Dendritic cell treated with granulocyte-macrophage colony-stimulating factor and Interleukin-4, amounts not matched to agents 40 ng/mL and 50 ng/mL, for 4 days (primary cell): ENCODE data around the gene CAMK1G.
A peak's percentile ranks its signal among the peaks of the same experiment; 100 is the strongest.

Experiments
- H3K27ac Mint-ChIP-seq: one replicate; pipeline ENCODE4 v1.8.0; 2022; ENCODE audit warnings: mild to moderate bottlenecking, mixed read lengths
- H3K27me3 Mint-ChIP-seq: one replicate; pipeline ENCODE4 v1.8.0; 2022; ENCODE audit warnings: mild to moderate bottlenecking, mixed read lengths
- H3K36me3 Mint-ChIP-seq: one replicate; pipeline ENCODE4 v1.8.0; 2022; ENCODE audit warnings: low read depth, mixed read lengths
- H3K4me1 Mint-ChIP-seq: one replicate; pipeline ENCODE4 v1.8.0; 2022; ENCODE audit warnings: low read depth, mixed read lengths
- H3K4me3 Mint-ChIP-seq: one replicate; pipeline ENCODE4 v1.8.0; 2022; ENCODE audit warnings: mild to moderate bottlenecking, moderate library complexity, mixed read lengths
- H3K9me3 Mint-ChIP-seq: one replicate; pipeline ENCODE4 v1.8.0; 2022; ENCODE audit warnings: mixed read lengths
- intact Hi-C: fragments of 100-400 bp; cut with micrococcal nuclease; formaldehyde crosslinking; loops from one replicate; pipeline ENCODE4 v1.15.0; 2022

Gene CAMK1G

GRCh38 chr1:209641832-209642172, 58.3 kb downstream of the CAMK1G start:
- Mint-ChIP-seq H3K4me3 (no peak overlapping the region), H3K27ac (peak overlapping the region; percentile 46), H3K9me3 (no peaks in the 10 kb centered on the region), H3K36me3 (no peaks in the 10 kb centered on the region), H3K27me3 (peaks cover 28% of the 10 kb centered on the region), H3K4me1 (peaks cover 34% of the 10 kb centered on the region)
- intact Hi-C loops = no loop called here

- Mint-ChIP-seq H3K4me1 (peaks cover 44% of the 10 kb centered on the region), H3K9me3 (no peaks in the 10 kb centered on the region), H3K4me3 (no peak overlapping the region), H3K36me3 (no peaks in the 10 kb centered on the region), H3K27me3 (peaks cover 26% of the 10 kb centered on the region), H3K27ac (no peak overlapping the region)
- intact Hi-C loops = no loop called here
These were observed 59.3 kb downstream of the CAMK1G start for GRCh38 chr1:209642816-209643215.

- Mint-ChIP-seq H3K9me3 (no peaks in the 10 kb centered on the region), H3K4me1 (peaks cover 50% of the 10 kb centered on the region), H3K36me3 (no peaks in the 10 kb centered on the region), H3K27ac (peak overlapping the region; percentile 33), H3K27me3 (peaks cover 19% of the 10 kb centered on the region), H3K4me3 (no peak overlapping the region)
- intact Hi-C loops = no loop called here
These were observed 59.9 kb downstream of the CAMK1G start for GRCh38 chr1:209643285-209644020.

- Mint-ChIP-seq H3K36me3 (no peaks in the 10 kb centered on the region), H3K9me3 (no peaks in the 10 kb centered on the region), H3K4me3 (no peak overlapping the region), H3K4me1 (peaks cover 70% of the 10 kb centered on the region), H3K27me3 (peaks cover 15% of the 10 kb centered on the region), H3K27ac (no peak overlapping the region)
- intact Hi-C loops = loop anchor here (5.0 kb wide), 1 partner anchor 46 kb away; no protein-coding TSS in a partner anchor
These were observed 62.3 kb downstream of the CAMK1G start for GRCh38 chr1:209645574-209646452.

- Mint-ChIP-seq H3K4me1 (peaks cover 77% of the 10 kb centered on the region), H3K27me3 (peaks cover 15% of the 10 kb centered on the region), H3K4me3 (no peak overlapping the region), H3K9me3 (no peaks in the 10 kb centered on the region), H3K27ac (peak overlapping the region; percentile 83), H3K36me3 (no peaks in the 10 kb centered on the region)
- intact Hi-C loops = loop anchor here (5.0 kb wide), 1 partner anchor 46 kb away; no protein-coding TSS in a partner anchor
These were observed 63.0 kb downstream of the CAMK1G start for GRCh38 chr1:209646558-209646957.

GRCh38 chr1:209647156-209647555, 63.6 kb downstream of the CAMK1G start:
- Mint-ChIP-seq H3K27me3 (peaks cover 11% of the 10 kb centered on the region), H3K27ac (peak overlapping the region; percentile 83), H3K36me3 (no peaks in the 10 kb centered on the region), H3K9me3 (no peaks in the 10 kb centered on the region), H3K4me3 (no peak overlapping the region), H3K4me1 (peaks cover 83% of the 10 kb centered on the region)
- intact Hi-C loops = loop anchor here (5.0 kb wide), 1 partner anchor 45 kb away; no protein-coding TSS in a partner anchor

GRCh38 chr1:209648346-209648745, 64.8 kb downstream of the CAMK1G start:
- H3K36me3 Mint-ChIP-seq = no peaks in the 10 kb centered on the region
- intact Hi-C loops = loop anchor here (5.0 kb wide), 1 partner anchor 44 kb away; no protein-coding TSS in a partner anchor
- peaks cover 90% of the 10 kb centered on the region for H3K4me1 Mint-ChIP-seq
- no peak overlapping the region for H3K4me3 Mint-ChIP-seq
- peaks cover 11% of the 10 kb centered on the region for H3K27me3 Mint-ChIP-seq
- no peaks in the 10 kb centered on the region for H3K9me3 Mint-ChIP-seq
- peak overlapping the region; percentile 83 for H3K27ac Mint-ChIP-seq

- Mint-ChIP-seq H3K4me1 (peaks cover 89% of the 10 kb centered on the region), H3K27ac (peak overlapping the region; percentile 83), H3K9me3 (no peaks in the 10 kb centered on the region), H3K27me3 (peaks cover 16% of the 10 kb centered on the region), H3K4me3 (peak overlapping the region; percentile 17), H3K36me3 (no peaks in the 10 kb centered on the region)
- intact Hi-C loops = loop anchor here (5.0 kb wide), 1 partner anchor 43 kb away; no protein-coding TSS in a partner anchor
These were observed 65.6 kb downstream of the CAMK1G start for GRCh38 chr1:209648931-209649776.

- Mint-ChIP-seq H3K9me3 (no peaks in the 10 kb centered on the region), H3K4me1 (peaks cover 88% of the 10 kb centered on the region), H3K36me3 (no peaks in the 10 kb centered on the region), H3K4me3 (no peak overlapping the region), H3K27ac (peak overlapping the region; percentile 83), H3K27me3 (peaks cover 19% of the 10 kb centered on the region)
- intact Hi-C loops = loop anchor here (5.0 kb wide), 1 partner anchor 97 kb away; no protein-coding TSS in a partner anchor
These were observed 66.9 kb downstream of the CAMK1G start for GRCh38 chr1:209650454-209650853.

GRCh38 chr1:209651138-209651587, 67.6 kb downstream of the CAMK1G start:
- peak overlapping the region; percentile 83 for H3K27ac Mint-ChIP-seq
- H3K4me1 Mint-ChIP-seq = peaks cover 90% of the 10 kb centered on the region
- H3K27me3 Mint-ChIP-seq = peaks cover 16% of the 10 kb centered on the region
- no peaks in the 10 kb centered on the region for H3K36me3 Mint-ChIP-seq
- intact Hi-C loops = loop anchor here (5.0 kb wide), 1 partner anchor 96 kb away; no protein-coding TSS in a partner anchor
- no peak overlapping the region for H3K4me3 Mint-ChIP-seq
- no peaks in the 10 kb centered on the region for H3K9me3 Mint-ChIP-seq

GRCh38 chr1:209652121-209652735, 68.7 kb downstream of the CAMK1G start, which contains the start of gene LAMB3:
TSS of gene LAMB3 (minus strand) at chr1:209652425. CDS start at chr1:209650944, 1,481 bp downstream.
- H3K27me3 Mint-ChIP-seq = peaks cover 18% of the 10 kb centered on the region
- no peaks in the 10 kb centered on the region for H3K36me3 Mint-ChIP-seq
- no peaks in the 10 kb centered on the region for H3K9me3 Mint-ChIP-seq
- peak within 1 kb of the TSS; percentile 83 for H3K27ac Mint-ChIP-seq
- H3K4me1 Mint-ChIP-seq = peaks cover 87% of the 10 kb centered on the region
- H3K4me3 Mint-ChIP-seq = no peak within 1 kb of the TSS
- intact Hi-C loops = loop anchor here (5.0 kb wide), 1 partner anchor 95 kb away; no protein-coding TSS in a partner anchor

- Mint-ChIP-seq H3K27ac (peak overlapping the region; percentile 83), H3K27me3 (peaks cover 20% of the 10 kb centered on the region), H3K4me1 (peaks cover 87% of the 10 kb centered on the region), H3K36me3 (no peaks in the 10 kb centered on the region), H3K9me3 (no peaks in the 10 kb centered on the region), H3K4me3 (no peak overlapping the region)
- intact Hi-C loops = loop anchor here (5.0 kb wide), 1 partner anchor 94 kb away; no protein-coding TSS in a partner anchor
These were observed 69.4 kb downstream of the CAMK1G start for GRCh38 chr1:209652873-209653401.
